K562 (cell line): ENCODE data around the gene MAMDC4. TPM values are rescaled to one million over a fixed set of nuclear protein-coding genes. Genes with fewer than 3 reads are reported as not detected.

Source experiments
- ATAC-seq: fragments of 200-7000 bp; cut with Tn5 transposase; 3 replicates; pipeline ENCODE4 v1.9.1; 2020; ENCODE audit warnings: moderate library complexity
- BruUV-seq: library from RNA; stranded (reverse); fragments of 400-500 nt; replicated peaks from 2 replicates; lab custom pipeline; 2021; lab: Mats Ljungman, UMichigan
- CTCF ChIA-PET: fragments of 300-600 bp; formaldehyde crosslinking; extraction: SDS; loops from one replicate; lab custom pipeline; 2021; ENCODE audit warnings: low intra/inter-chr PET ratio; lab: Yijun Ruan, JAX
- POLR2A ChIA-PET: fragments of 300-600, 350-650 bp; sonication (Branson Sonifier 250); formaldehyde crosslinking; extraction: SDS; loops from one replicate; lab custom pipeline; 2021; ENCODE audit warnings: antibody characterized with exemption, inconsistent platforms; lab: Yijun Ruan, JAX
- DNase-seq, 4 experiments: peaks; one replicate each; pipeline versions ENCODE4 v3.0.0 to v3.0.0-alpha.2; 2011 to 2018; ENCODE audit warnings: low spot score in 3 of 4, mixed read lengths in 3 of 4; ENCODE audit errors: extremely low read depth in 1 of 4
- FAIRE-seq: peaks from 2 replicates; lab custom pipeline; 2011; peaks lifted over from hg19 to GRCh38; lab: Jason Lieb, UNC
- H2AFZ ChIP-seq: 2 replicates; pipeline ENCODE4 v1.6.0; 2011; ENCODE audit warnings: low read depth, low read length, control low read depth, inconsistent platforms
- H3K27ac ChIP-seq: fragments of 200-600 bp; 3 replicates; pipeline ENCODE4 v1.8.0; 2011; ENCODE audit warnings: low read depth, mild to moderate bottlenecking, control low read depth, inconsistent platforms, low read length, moderate library complexity, mixed read lengths; ENCODE audit errors: extremely low read depth
- H3K27me3 ChIP-seq, 2 experiments: fragments of 300-600 bp in 1 of 2; 2 replicates in 1 of 2; 3 replicates in 1 of 2; pipeline versions ENCODE4 v1.6.0 to v1.8.0; 2011; ENCODE audit warnings: inconsistent platforms in 2 of 2, low read length in 2 of 2, mild to moderate bottlenecking in 1 of 2, mixed read lengths in 1 of 2, moderate library complexity in 1 of 2; ENCODE audit not compliant: control insufficient read depth in 2 of 2, insufficient read depth in 2 of 2
- H3K36me3 ChIP-seq: fragments of 300-600 bp; 3 replicates; pipeline ENCODE4 v1.8.0; 2011; ENCODE audit warnings: mild to moderate bottlenecking, low read length, inconsistent platforms; ENCODE audit not compliant: control insufficient read depth, insufficient read depth
- H3K4me1 ChIP-seq, 2 experiments: fragments of 200-600 bp in 1 of 2; replicated peaks in 1 of 2; 2 replicates in 1 of 2; 3 replicates in 1 of 2; pipeline versions ENCODE4 v1.5.1 to v1.8.0; 2011; ENCODE audit warnings: inconsistent platforms in 2 of 2, low read length in 2 of 2, mild to moderate bottlenecking in 1 of 2, mixed read lengths in 1 of 2, moderate library complexity in 1 of 2; ENCODE audit not compliant: control insufficient read depth in 2 of 2, insufficient read depth in 2 of 2
- H3K4me2 ChIP-seq: 2 replicates; pipeline ENCODE4 v1.6.1; 2011; ENCODE audit warnings: low read length, control low read depth, inconsistent platforms, mixed read lengths; ENCODE audit not compliant: insufficient read depth
- H3K4me3 ChIP-seq: fragments of 200-600 bp; sonication (generic), shearing (Covaris generic); 2 replicates; pipeline ENCODE4 v1.5.1; 2016; ENCODE audit warnings: control low read depth, inconsistent platforms
- H3K79me2 ChIP-seq: fragments of 200-600 bp; 3 replicates; pipeline ENCODE4 v1.8.0; 2011; ENCODE audit warnings: low read length, inconsistent platforms; ENCODE audit not compliant: control insufficient read depth, insufficient read depth
- H3K9ac ChIP-seq, 2 experiments: 2 replicates each; pipeline versions ENCODE4 v1.6.0 to v1.6.1; 2011; ENCODE audit warnings: low read depth in 2 of 2, low read length in 2 of 2, control low read depth in 1 of 2, inconsistent platforms in 1 of 2, mild to moderate bottlenecking in 1 of 2, mixed read lengths in 1 of 2; ENCODE audit not compliant: insufficient read depth in 1 of 2
- H3K9me1 ChIP-seq: one replicate; pipeline ENCODE4 v1.6.0; 2011; ENCODE audit warnings: inconsistent platforms, mild to moderate bottlenecking, low read length, moderate library complexity; ENCODE audit not compliant: control insufficient read depth, insufficient read depth
- H3K9me3 ChIP-seq: replicated peaks from 2 replicates; pipeline ENCODE4 v1.5.1; 2011; ENCODE audit warnings: low read depth, low read length, inconsistent platforms; ENCODE audit not compliant: control insufficient read depth, insufficient read depth
- H4K20me1 ChIP-seq: replicated peaks from 2 replicates; pipeline ENCODE4 v1.6.1; 2011; ENCODE audit warnings: low read length, inconsistent platforms, mixed read lengths; ENCODE audit not compliant: control insufficient read depth, insufficient read depth
- CBX5 ChIP-seq: IDR thresholded peaks from 2 replicates; pipeline ENCODE4 v1.6.1; 2014; ENCODE audit warnings: low read depth, borderline replicate concordance
- ETV5 ChIP-seq: sonication (generic); formaldehyde crosslinking; IDR thresholded peaks from 2 replicates; pipeline ENCODE4 v1.4.0; 2020; ENCODE audit warnings: low read depth, mild to moderate bottlenecking, missing genetic modification reagents
- FOXM1 ChIP-seq, 2 experiments: fragments of 450-650 bp in 1 of 2; sonication (generic) in 1 of 2; formaldehyde crosslinking in 1 of 2; IDR thresholded peaks; 2 replicates each; pipeline versions ENCODE4 v1.6.1 to v1.9.0; 2017 to 2022; ENCODE audit warnings: low read depth in 2 of 2, mild to moderate bottlenecking in 2 of 2, missing genetic modification reagents in 1 of 2, moderate library complexity in 1 of 2
- GTF2F1 ChIP-seq: IDR thresholded peaks from 2 replicates; pipeline ENCODE4 v1.6.1; 2011; ENCODE audit warnings: low read depth, low read length, improper control_type of control experiment
- MTA1 ChIP-seq: fragments of 450-650 bp; IDR thresholded peaks from 2 replicates; pipeline ENCODE4 v1.6.1; 2017; ENCODE audit warnings: borderline replicate concordance
- NFE2L1 ChIP-seq: fragments of 450-650 bp; IDR thresholded peaks from 2 replicates; pipeline ENCODE4 v1.6.1; 2016; ENCODE audit warnings: missing genetic modification characterization, low read depth, mild to moderate bottlenecking, missing compliant biosample characterization, moderate library complexity, borderline replicate concordance
- RFX1 ChIP-seq: fragments of 450-650 bp; IDR thresholded peaks from 2 replicates; pipeline ENCODE4 v1.6.1; 2016; ENCODE audit warnings: mild to moderate bottlenecking, moderate library complexity
- SMARCB1 ChIP-seq: IDR thresholded peaks from 2 replicates; pipeline ENCODE4 v1.6.1; 2011; ENCODE audit warnings: improper control_type of control experiment, low read depth; ENCODE audit not compliant: insufficient read length
- SPI1 ChIP-seq: IDR thresholded peaks from 2 replicates; pipeline ENCODE4 v1.6.1; 2011; ENCODE audit warnings: low read depth, low read length, control low read depth, borderline replicate concordance
- SREBF2 ChIP-seq: sonication (generic); formaldehyde crosslinking; IDR thresholded peaks from 2 replicates; pipeline ENCODE4 v1.4.0; 2020; ENCODE audit warnings: mild to moderate bottlenecking, missing genetic modification reagents
- STAG1 ChIP-seq: sonication (generic); formaldehyde crosslinking; IDR thresholded peaks from 2 replicates; pipeline ENCODE4 v1.5.0; 2020; ENCODE audit warnings: missing genetic modification reagents, borderline replicate concordance
- TCF7 ChIP-seq: sonication (generic); IDR thresholded peaks from 2 replicates; pipeline ENCODE4 v1.6.1; 2016; ENCODE audit warnings: antibody characterized with exemption, borderline replicate concordance
- YY1 ChIP-seq, 3 experiments: IDR thresholded peaks; 2 replicates each; pipeline ENCODE4 v1.6.1; 2011; ENCODE audit warnings: low read length in 2 of 3, mild to moderate bottlenecking in 2 of 3, moderate library complexity in 2 of 3, borderline replicate concordance in 1 of 3, control low read depth in 1 of 3, low read depth in 1 of 3; ENCODE audit not compliant: insufficient read depth in 3 of 3, insufficient replicate concordance in 2 of 3, control insufficient read depth in 1 of 3, insufficient read length in 1 of 3; ENCODE audit errors: extremely low read depth in 1 of 3
- ZC3H8 ChIP-seq: fragments of 450-650 bp; IDR thresholded peaks from 2 replicates; pipeline ENCODE4 v1.6.1; 2017
- ZNF133 ChIP-seq: fragments of 250-450 bp; sonication (Bioruptor Pico); IDR thresholded peaks from 2 replicates; pipeline ENCODE4 v1.4.0; 2020; ENCODE audit warnings: mild to moderate bottlenecking
- ZNF175 ChIP-seq: fragments of 200-800 bp; sonication (Bioruptor generic); IDR thresholded peaks from 2 replicates; pipeline ENCODE4 v1.6.1; 2016; ENCODE audit warnings: low read depth, mild to moderate bottlenecking, missing genetic modification characterization, missing compliant biosample characterization
- ZZZ3 ChIP-seq: fragments of 450-650 bp; IDR thresholded peaks from 2 replicates; pipeline ENCODE4 v1.6.1; 2016; ENCODE audit warnings: antibody characterized with exemption, mild to moderate bottlenecking, moderate library complexity
- WGBS: fragments of 100-300 bp; shearing (Covaris generic); methylation state at CpG from one replicate; pipeline ENCODE4 v1.1.6; 2016; ENCODE audit warnings: low coverage, mixed read lengths; ENCODE audit not compliant: insufficient coverage; ENCODE audit errors: missing lambda C conversion rate; 5-methylcytosine and 5-hydroxymethylcytosine counted together
- in situ Hi-C: fragments of 300-500 bp; cut with MboI; formaldehyde crosslinking; loops from 4 replicates; pipeline ENCODE4 v1.15.0; 2018; ENCODE audit warnings: inconsistent platforms, mixed read lengths
- intact Hi-C: fragments of 100-400 bp; cut with micrococcal nuclease; formaldehyde crosslinking; loops from 2 replicates; pipeline ENCODE4 v1.14.2; 2022
- polyA plus RNA-seq, 8 experiments: library from polyadenylated mRNA; depleted of rRNA in 4 of 8; stranded (reverse) in 5 of 8; unstranded in 3 of 8; fragments of >200 nt; fragmentation: Nextera tagmentation in 2 of 8; fragmentation: Illumina TruSeq in 1 of 8; extraction: Ambion mirVana in 2 of 8; extraction: Trizol in 1 of 8; gene quantifications; 2 replicates each; pipeline versions ENCODE4 v1.2.1 to v1.2.3, GENCODE V29; 2011 to 2014; ENCODE audit warnings: inconsistent platforms in 1 of 8, missing spikeins in 1 of 8
- total RNA-seq, 7 experiments: library from RNA; depleted of rRNA in 6 of 7; stranded (reverse); fragments of >200 nt in 6 of 7; fragmentation: Illumina TruSeq in 2 of 7; extraction: Trizol in 2 of 7; gene quantifications; 2 replicates each; pipeline versions ENCODE4 v1.2.1 to v1.2.3, GENCODE V29; 2011 to 2021; ENCODE audit warnings: low replicate concordance in 1 of 7

The MAMDC4 gene
- total and polyA plus RNA-seq, 9 of the 15 experiments (the other 6 are each of a cell fraction or from before 2014, with no cell fraction given), result 0.03 to 10.8 (median 1.5) TPM

DNA sequence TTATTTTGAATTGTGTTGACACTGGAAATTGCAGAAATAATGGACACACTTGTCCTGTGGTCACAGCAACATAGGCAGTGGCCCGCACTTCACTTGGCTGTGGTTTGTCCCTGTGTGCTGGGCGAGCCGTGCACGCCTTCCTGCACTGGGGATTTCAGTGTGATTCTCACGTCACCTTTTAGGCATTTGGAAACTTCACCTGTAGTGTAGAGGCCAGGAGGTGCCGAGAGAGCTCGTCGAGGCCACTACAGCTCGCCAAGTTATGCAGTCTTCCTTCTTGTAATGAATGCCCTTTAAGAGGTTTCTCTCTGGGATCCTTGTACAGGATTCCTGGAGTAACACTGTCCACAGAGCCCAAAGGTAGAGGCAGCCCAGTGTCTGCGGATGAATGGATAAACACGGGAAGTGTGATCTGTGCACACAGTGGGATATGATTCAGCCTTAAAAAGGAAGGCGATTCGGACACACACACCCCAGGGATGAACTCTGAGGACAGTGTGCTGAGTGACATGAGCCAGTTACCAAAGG, 48.9 kb downstream of the MAMDC4 start:
- Histone ChIP-seq H3K27me3 (no peaks in the 10 kb centered on the region), H3K4me1 (peaks cover 0 to 8% of the 10 kb centered on the region in 2 experiments; a peak in 1 of 5 replicates), H2AFZ (no peak overlapping the region), H3K4me2 (no peak overlapping the region), H3K4me3 (no peak overlapping the region), H3K36me3 (peaks cover 75% of the 10 kb centered on the region), H4K20me1 (peaks cover 3% of the 10 kb centered on the region), H3K79me2 (peaks cover 10% of the 10 kb centered on the region), H3K27ac (no peak overlapping the region; the same call in 2 of the 3 replicates), H3K9ac (no peak overlapping the region), H3K9me1 (no peaks in the 10 kb centered on the region), H3K9me3 (no peaks in the 10 kb centered on the region)
- ATAC-seq (no peak), DNase-seq (no peak), FAIRE-seq (no peak)
- ChIA-PET CTCF (no interaction called here), POLR2A (interaction anchor here (1.0 kb wide), 1 partner anchor 23 kb away, joined by 6 read pairs; no protein-coding TSS in a partner anchor)
- no peak for TF ChIP-seq YY1 (IDR thresholded peaks at IDR 0.05; ENCODE audit: borderline replicate concordance in 1 of 3, control insufficient read depth in 1 of 3, extremely low read depth in 1 of 3, insufficient read depth in 3 of 3, insufficient read length in 1 of 3, insufficient replicate concordance in 2 of 3, low read depth in 1 of 3, low read length in 2 of 3)
- no peak for TF ChIP-seq ETV5 (CRISPR knock-in tag)
- no peak for TF ChIP-seq GTF2F1
- no peak for TF ChIP-seq SREBF2
- no peak for TF ChIP-seq ZZZ3
- no peak for TF ChIP-seq SPI1
- no peak for TF ChIP-seq ZNF175
- no peak for TF ChIP-seq TCF7
- TF ChIP-seq MTA1, result no peak
- TF ChIP-seq ZNF133 (CRISPR knock-in tag), result no peak
- TF ChIP-seq NFE2L1 (tag), result no peak
- TF ChIP-seq ZC3H8, result no peak
- no peak for TF ChIP-seq FOXM1 (IDR thresholded peaks at IDR 0.05; ENCODE audit: low read depth)
- no peak for TF ChIP-seq FOXM1 (CRISPR knock-in tag; IDR thresholded peaks at IDR 0.05; ENCODE audit: low read depth)
- TF ChIP-seq SMARCB1, result no peak
- TF ChIP-seq CBX5, result no peak
- TF ChIP-seq STAG1 (CRISPR knock-in tag), result no peak
- no peak for TF ChIP-seq RFX1
- intact Hi-C loops, result no loop called here
- TSS peak; percentile 31 for BruUV-seq
- in situ Hi-C loops, result no loop called here
- 92% methylated on average over 13 of the region's 13 CpGs for WGBS
